GM19324 (cell line): Measurements from ENCODE around the gene NIPSNAP2.
"Not testable (repeated sequence)": the region's sequence is repeated elsewhere in the genome, so short reads cannot be mapped to it uniquely, and the experiment has no call there.

Source experiments
- ATAC-seq: cut with Tn5 transposase; IDR thresholded peaks from one replicate; pipeline ENCODE4 v1.9.1; 2021; ENCODE audit warnings: mild to moderate bottlenecking, moderate library complexity; ENCODE audit not compliant: unreplicated experiment, low FRiP score

Gene NIPSNAP2

GRCh38 chr7:55973747-55974250, 9.4 kb downstream of the NIPSNAP2 start:
- ATAC-seq: no peak

- no peak for ATAC-seq
Measured at GRCh38 chr7:55975988-55976633, 11.7 kb downstream of the NIPSNAP2 start.

GRCh38 chr7:55977831-55978230, 13.4 kb downstream of the NIPSNAP2 start:
- ATAC-seq: no peak

GRCh38 chr7:55980266-55980665, 15.9 kb downstream of the NIPSNAP2 start:
- ATAC-seq: no peak

GRCh38 chr7:55983537-55983936, 19.2 kb downstream of the NIPSNAP2 start:
- no peak for ATAC-seq

- no peak for ATAC-seq
Measured at GRCh38 chr7:55992346-55992745, 28.0 kb downstream of the NIPSNAP2 start.

- no peak for ATAC-seq
Measured at GRCh38 chr7:55996856-55997500, 32.6 kb downstream of the NIPSNAP2 start.

GRCh38 chr7:56003749-56004148, 39.4 kb downstream of the NIPSNAP2 start:
- no peak for ATAC-seq

- no peak for ATAC-seq
Measured at GRCh38 chr7:56007167-56007652, 42.8 kb downstream of the NIPSNAP2 start.

- ATAC-seq: no peak
Measured at GRCh38 chr7:56007891-56008290, 43.5 kb downstream of the NIPSNAP2 start.

GRCh38 chr7:56009695-56010094, 45.3 kb downstream of the NIPSNAP2 start:
- no peak for ATAC-seq

- ATAC-seq: not testable (repeated sequence)
Measured at GRCh38 chr7:56017015-56017414, 52.6 kb downstream of the NIPSNAP2 start.

GRCh38 chr7:56019501-56019900, 55.1 kb downstream of the NIPSNAP2 start:
- no peak for ATAC-seq

GRCh38 chr7:56023500-56023899, 59.1 kb downstream of the NIPSNAP2 start:
- ATAC-seq: no peak

GRCh38 chr7:56026538-56026937, 62.2 kb downstream of the NIPSNAP2 start:
- no peak for ATAC-seq

GRCh38 chr7:56028942-56029630, 64.7 kb downstream of the NIPSNAP2 start:
- ATAC-seq: no peak

- no peak for ATAC-seq
Measured at GRCh38 chr7:56030340-56030739, 66.0 kb downstream of the NIPSNAP2 start.

- ATAC-seq: not testable (repeated sequence)
Measured at GRCh38 chr7:56031556-56031955, 67.2 kb downstream of the NIPSNAP2 start.

GRCh38 chr7:56032578-56032977, 68.2 kb downstream of the NIPSNAP2 start:
- ATAC-seq: not testable (repeated sequence)

- ATAC-seq: peak; percentile 99
Measured at GRCh38 chr7:56033671-56034432, 69.5 kb downstream of the NIPSNAP2 start.

- no peak for ATAC-seq
Measured at GRCh38 chr7:56040730-56041129, 76.3 kb downstream of the NIPSNAP2 start.
